Spleen (tissue), 7 donors: ENCODE measurements around the gene TSHZ2.

Source experiments
- CTCF ChIP-seq, 11 experiments: fragments of 200-600 bp in 7 of 11; fragments of 450-650 bp in 4 of 11; sonication (generic) in 4 of 11; IDR thresholded peaks in 8 of 11; conservative IDR thresholded peaks in 3 of 11; 1 replicate in 7 of 11; 2 replicates in 4 of 11; pipeline versions ENCODE4 v1.4.0 to v1.8.0; 2016 to 2021; ENCODE audit warnings: antibody characterized with exemption in 11 of 11, inconsistent platforms in 4 of 11, mild to moderate bottlenecking in 1 of 11
- POLR2A ChIP-seq, 3 donors: fragments of 450-650 bp; IDR thresholded peaks; one replicate each; pipeline ENCODE4 v1.5.1; 2017; ENCODE audit warnings: antibody characterized with exemption in 3 of 3, mild to moderate bottlenecking in 1 of 3
- donor health status: DM: no; HTN: no; CAD: no; lungs with moderate emphysema.
- donor health status: DM: no; HTN: no; CAD: no.
- donor health status: DM: no; HTN: no; CAD: no.

DNA sequence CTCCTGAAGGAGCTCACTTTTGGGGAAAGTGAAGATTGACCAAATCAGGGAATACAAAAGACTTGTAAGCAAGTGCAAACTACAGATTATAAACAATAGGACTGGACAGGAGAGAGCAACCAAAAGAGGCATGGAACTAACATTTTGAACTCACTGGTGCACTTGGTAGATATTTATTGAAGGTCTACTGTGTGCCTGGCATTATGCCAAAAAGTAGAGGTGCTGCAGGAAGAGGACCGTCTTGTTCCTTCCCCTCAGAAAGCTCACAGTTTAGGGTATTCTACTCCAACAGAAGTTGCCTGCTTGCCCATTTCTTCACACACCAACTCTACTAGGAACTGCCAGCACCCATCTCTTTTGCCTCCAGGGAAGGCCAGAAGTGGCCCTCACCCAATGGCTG lies 10.0 kb upstream of the TSHZ2 start:
- no peak for TF ChIP-seq CTCF (IDR thresholded peaks at IDR 0.05 in 8 of 11, conservative IDR thresholded peaks at IDR 0.05 in 3 of 11)
- TF ChIP-seq POLR2A (IDR thresholded peaks at IDR 0.05): no peak
